ENCODE results near the gene EFEMP2. TPM values are rescaled to one million over a fixed set of nuclear protein-coding genes. Genes with fewer than 3 reads are reported as not detected.

Gene EFEMP2
- total RNA-seq, 1 donor from 2014 or later = 9.2 TPM

GRCh38 chr11:65883058-65883761 lies 10.6 kb upstream of the EFEMP2 start:
- Histone ChIP-seq H3K27ac (no peak overlapping the region), H3F3A (ENCODE audit: low read depth) (peaks cover 23% of the 10 kb centered on the region), H3K4me1 (peaks cover 7% of the 10 kb centered on the region), H2AFZ (replicated peaks) (no peak overlapping the region), H3K36me3 (peaks cover 4% of the 10 kb centered on the region), H4K20me1 (ENCODE audit: low read depth) (peaks cover 14% of the 10 kb centered on the region), H3K9ac (no peak overlapping the region), H3K4me2 (no peak overlapping the region), H3K27me3 (no peaks in the 10 kb centered on the region), H3K79me2 (ENCODE audit: low read depth) (peaks cover 17% of the 10 kb centered on the region), H3K4me3 (no peak overlapping the region), H3K9me3 (ENCODE audit: low read depth) (no peaks in the 10 kb centered on the region)
- H3K27ac Mint-ChIP-seq = no peak overlapping the region
- TF ChIP-seq CTCF (IDR thresholded peaks at IDR 0.05) (no peak), EZH2 (IDR thresholded peaks at IDR 0.05) (no peak), EZH2phosphoT487 (IDR thresholded peaks at IDR 0.05) (no peak)
- H3K27me3 Mint-ChIP-seq (ENCODE audit: insufficient read depth, low read depth) = peaks cover 7% of the 10 kb centered on the region
- peaks cover 25% of the 10 kb centered on the region for H3K4me1 Mint-ChIP-seq
- H3K4me3 Mint-ChIP-seq = no peak overlapping the region
- H3K36me3 Mint-ChIP-seq = peaks cover 25% of the 10 kb centered on the region
- no peaks in the 10 kb centered on the region for H3K9me3 Mint-ChIP-seq
- DNase-seq (ENCODE audit: low spot score) = no peak

- Histone ChIP-seq H3K9ac (no peak overlapping the region), H2AFZ (replicated peaks) (no peak overlapping the region), H3K27me3 (no peaks in the 10 kb centered on the region), H3K36me3 (peaks cover 4% of the 10 kb centered on the region), H3K4me2 (no peak overlapping the region), H3K27ac (no peak overlapping the region), H3K79me2 (ENCODE audit: low read depth) (peaks cover 13% of the 10 kb centered on the region), H3K9me3 (ENCODE audit: low read depth) (no peaks in the 10 kb centered on the region), H3F3A (ENCODE audit: low read depth) (peaks cover 15% of the 10 kb centered on the region), H3K4me3 (no peak overlapping the region), H4K20me1 (ENCODE audit: low read depth) (peaks cover 14% of the 10 kb centered on the region), H3K4me1 (peaks cover 4% of the 10 kb centered on the region)
- H3K4me1 Mint-ChIP-seq = peaks cover 18% of the 10 kb centered on the region
- no peak overlapping the region for H3K27ac Mint-ChIP-seq
- peaks cover 25% of the 10 kb centered on the region for H3K36me3 Mint-ChIP-seq
- DNase-seq (ENCODE audit: low spot score) = no peak
- H3K9me3 Mint-ChIP-seq = no peaks in the 10 kb centered on the region
- H3K4me3 Mint-ChIP-seq = no peak overlapping the region
- TF ChIP-seq EZH2phosphoT487 (IDR thresholded peaks at IDR 0.05) (no peak), EZH2 (IDR thresholded peaks at IDR 0.05) (no peak), CTCF (IDR thresholded peaks at IDR 0.05) (no peak)
- peaks cover 9% of the 10 kb centered on the region for H3K27me3 Mint-ChIP-seq (ENCODE audit: insufficient read depth, low read depth)
Measured at GRCh38 chr11:65882120-65883057, 9.8 kb upstream of the EFEMP2 start.

- H3K9me3 ChIP-seq (ENCODE audit: low read depth) = no peaks in the 10 kb centered on the region
- no peak overlapping the region for H2AFZ ChIP-seq (replicated peaks)
- TF ChIP-seq EZH2 (IDR thresholded peaks at IDR 0.05) = no peak
- Mint-ChIP-seq H3K27me3 (ENCODE audit: insufficient read depth, low read depth) (peaks cover 11% of the 10 kb centered on the region), H3K36me3 (peaks cover 18% of the 10 kb centered on the region), H3K4me1 (peaks cover 10% of the 10 kb centered on the region), H3K4me3 (peak overlapping the region; percentile 5), H3K9me3 (no peaks in the 10 kb centered on the region), H3K27ac (no peak overlapping the region)
- no peaks in the 10 kb centered on the region for H3K27me3 ChIP-seq
- H3K36me3 ChIP-seq = peaks cover 4% of the 10 kb centered on the region
- H3K79me2 ChIP-seq (ENCODE audit: low read depth) = no peaks in the 10 kb centered on the region
- peaks cover 14% of the 10 kb centered on the region for H4K20me1 ChIP-seq (ENCODE audit: low read depth)
- no peak overlapping the region for H3K4me2 ChIP-seq
- H3K9ac ChIP-seq = no peak overlapping the region
- peaks cover 11% of the 10 kb centered on the region for H3F3A ChIP-seq (ENCODE audit: low read depth)
- H3K4me3 ChIP-seq = no peak overlapping the region
- H3K4me1 ChIP-seq = no peaks in the 10 kb centered on the region
- no peak overlapping the region for H3K27ac ChIP-seq
- DNase-seq (ENCODE audit: low spot score) = no peak
Measured at GRCh38 chr11:65880844-65881421, 8.3 kb upstream of the EFEMP2 start.

Data from neural progenitor cell (in vitro differentiated cells).